NT2/D1 (cell line): ENCODE measurements around the gene CSK.

Source experiments
- SUZ12 ChIP-seq: IDR thresholded peaks from 2 replicates; pipeline ENCODE4 v1.6.1; 2011; ENCODE audit not compliant: insufficient read length, insufficient read depth; ENCODE audit errors: extremely low read depth
- YY1 ChIP-seq: IDR thresholded peaks from 2 replicates; pipeline ENCODE4 v1.6.1; 2011; ENCODE audit not compliant: insufficient read length, insufficient read depth
- ZNF274 ChIP-seq: IDR thresholded peaks from 2 replicates; pipeline ENCODE4 v1.6.1; 2011; ENCODE audit warnings: mild to moderate bottlenecking, low read depth, low read length

DNA sequence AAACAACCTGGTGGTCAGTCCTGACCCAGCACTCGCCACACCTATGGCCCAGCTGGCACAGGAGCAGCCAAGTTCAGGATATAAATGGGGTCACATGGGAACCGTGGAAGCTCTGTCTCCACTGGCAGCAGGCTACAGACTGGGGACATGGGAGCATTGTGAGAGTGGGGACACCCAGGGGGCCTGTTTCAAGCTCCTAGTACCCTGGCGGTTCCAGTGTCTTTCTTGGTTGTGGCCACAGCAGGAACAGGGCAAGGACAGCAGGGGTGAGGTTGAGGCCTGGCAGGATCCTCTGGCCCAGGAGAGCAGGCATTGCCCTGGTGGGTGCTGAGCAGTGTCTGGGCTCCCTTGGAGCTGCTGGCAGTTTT is 1.9 kb downstream of the CSK start:
- no peak for TF ChIP-seq SUZ12
- no peak for TF ChIP-seq ZNF274
- no peak for TF ChIP-seq YY1
